Suprapubic skin (tissue), 4 donors: ENCODE measurements around the gene TCEAL9. TPM values are rescaled to one million over a fixed set of nuclear protein-coding genes. Genes with fewer than 3 reads are reported as not detected.
"Not testable (repeated sequence)": the region's sequence is repeated elsewhere in the genome, so short reads cannot be mapped to it uniquely, and the experiment has no call there.

Source experiments
- DNase-seq, 2 donors: peaks; one replicate each; pipeline ENCODE4 v3.0.0-alpha.2; 2019; ENCODE audit warnings: low spot score in 2 of 2
- H3K27ac ChIP-seq: fragments of 200-600 bp; sonication (generic); one replicate; pipeline ENCODE4 v1.5.1; 2019
- H3K27me3 ChIP-seq: fragments of 200-600 bp; sonication (generic); one replicate; pipeline ENCODE4 v1.5.1; 2019
- H3K36me3 ChIP-seq: fragments of 200-600 bp; sonication (generic); one replicate; pipeline ENCODE4 v1.5.1; 2019
- H3K4me1 ChIP-seq: fragments of 200-600 bp; sonication (generic); one replicate; pipeline ENCODE4 v1.5.1; 2019
- H3K4me3 ChIP-seq: fragments of 200-600 bp; sonication (generic); one replicate; pipeline ENCODE4 v1.5.1; 2019; ENCODE audit warnings: mild to moderate bottlenecking
- H3K9me3 ChIP-seq: fragments of 200-600 bp; sonication (generic); one replicate; pipeline ENCODE4 v1.5.1; 2019
- EP300 ChIP-seq: sonication (generic); formaldehyde crosslinking; IDR thresholded peaks from one replicate; pipeline ENCODE4 v1.6.1; 2017; ENCODE audit warnings: antibody characterized with exemption
- POLR2A ChIP-seq, 2 donors: fragments of 450-650 bp; IDR thresholded peaks; one replicate each; pipeline ENCODE4 v1.6.1; 2017; ENCODE audit warnings: antibody characterized with exemption in 2 of 2, mild to moderate bottlenecking in 2 of 2, moderate library complexity in 2 of 2
- POLR2AphosphoS5 ChIP-seq, 3 donors: sonication (generic); formaldehyde crosslinking; IDR thresholded peaks; one replicate each; pipeline ENCODE4 v1.6.1; 2017; ENCODE audit warnings: antibody characterized with exemption in 3 of 3
- WGBS: methylation state at CpG from one replicate; pipeline ENCODE4 v1.1.5; 2018; 5-methylcytosine and 5-hydroxymethylcytosine counted together
- total RNA-seq, 4 donors: library from RNA; depleted of rRNA; stranded (reverse); fragments of >200 nt; gene quantifications; one replicate each; pipeline ENCODE4 v1.1.0, GENCODE V29; 2016
- TF ChIP-seq, protein P1 (sequence below), 2 donors: fragments of 200-600 bp in 1 of 2; fragments of 450-650 bp in 1 of 2; sonication (generic) in 1 of 2; IDR thresholded peaks; one replicate each; pipeline ENCODE4 v1.5.1; 2016 to 2019; ENCODE audit warnings: antibody characterized with exemption in 2 of 2, mild to moderate bottlenecking in 1 of 2, moderate library complexity in 1 of 2

Gene TCEAL9
- total RNA-seq, 4 donors from 2014 or later: 17.4 to 28.0 (median 25.0) TPM

- no peaks in the 10 kb centered on the region for H3K4me1 ChIP-seq
- TF ChIP-seq, protein P1, sequence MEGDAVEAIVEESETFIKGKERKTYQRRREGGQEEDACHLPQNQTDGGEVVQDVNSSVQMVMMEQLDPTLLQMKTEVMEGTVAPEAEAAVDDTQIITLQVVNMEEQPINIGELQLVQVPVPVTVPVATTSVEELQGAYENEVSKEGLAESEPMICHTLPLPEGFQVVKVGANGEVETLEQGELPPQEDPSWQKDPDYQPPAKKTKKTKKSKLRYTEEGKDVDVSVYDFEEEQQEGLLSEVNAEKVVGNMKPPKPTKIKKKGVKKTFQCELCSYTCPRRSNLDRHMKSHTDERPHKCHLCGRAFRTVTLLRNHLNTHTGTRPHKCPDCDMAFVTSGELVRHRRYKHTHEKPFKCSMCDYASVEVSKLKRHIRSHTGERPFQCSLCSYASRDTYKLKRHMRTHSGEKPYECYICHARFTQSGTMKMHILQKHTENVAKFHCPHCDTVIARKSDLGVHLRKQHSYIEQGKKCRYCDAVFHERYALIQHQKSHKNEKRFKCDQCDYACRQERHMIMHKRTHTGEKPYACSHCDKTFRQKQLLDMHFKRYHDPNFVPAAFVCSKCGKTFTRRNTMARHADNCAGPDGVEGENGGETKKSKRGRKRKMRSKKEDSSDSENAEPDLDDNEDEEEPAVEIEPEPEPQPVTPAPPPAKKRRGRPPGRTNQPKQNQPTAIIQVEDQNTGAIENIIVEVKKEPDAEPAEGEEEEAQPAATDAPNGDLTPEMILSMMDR (IDR thresholded peaks at IDR 0.05): no peak
- TF ChIP-seq EP300: no peak
- TF ChIP-seq POLR2AphosphoS5 (IDR thresholded peaks at IDR 0.05): no peak
- TF ChIP-seq POLR2A (IDR thresholded peaks at IDR 0.05): no peak
- no peak for DNase-seq
- WGBS: 56% methylated on average over 29 of the region's 29 CpGs
- no peaks in the 10 kb centered on the region for H3K36me3 ChIP-seq
- no peaks in the 10 kb centered on the region for H3K27me3 ChIP-seq
- H3K9me3 ChIP-seq: no peaks in the 10 kb centered on the region
- H3K27ac ChIP-seq: no peak overlapping the region
- no peak overlapping the region for H3K4me3 ChIP-seq
These were observed 8.5 kb upstream of the TCEAL9 start for GRCh38 chrX:103347682-103348397.

- peak overlapping the region; percentile 66 for H3K4me3 ChIP-seq
These were observed 552 bp downstream of the TCEAL9 start for GRCh38 chrX:103356858-103357257.

GRCh38 chrX:103357871-103358270, 1.6 kb downstream of the TCEAL9 start:
- 81% methylated on average over 2 of the region's 2 CpGs for WGBS
- Histone ChIP-seq H3K27ac (no peak overlapping the region), H3K36me3 (no peaks in the 10 kb centered on the region), H3K9me3 (no peaks in the 10 kb centered on the region), H3K4me3 (peak overlapping the region; percentile 66), H3K4me1 (peaks cover 7% of the 10 kb centered on the region), H3K27me3 (no peaks in the 10 kb centered on the region)
- no peak for TF ChIP-seq POLR2AphosphoS5 (IDR thresholded peaks at IDR 0.05)
- no peak for DNase-seq

More at GRCh38 chrX:103356858-103357257, 552 bp downstream of the TCEAL9 start:
- Histone ChIP-seq H3K9me3 (no peaks in the 10 kb centered on the region), H3K4me1 (peaks cover 7% of the 10 kb centered on the region), H3K36me3 (no peaks in the 10 kb centered on the region), H3K27ac (peak overlapping the region; percentile 81), H3K27me3 (no peaks in the 10 kb centered on the region)
- DNase-seq: no peak
- WGBS: 21% methylated on average over 13 of the region's 13 CpGs
- no peak for TF ChIP-seq POLR2AphosphoS5 (IDR thresholded peaks at IDR 0.05)
- no peak for TF ChIP-seq POLR2A (IDR thresholded peaks at IDR 0.05)
- TF ChIP-seq, protein P1 (IDR thresholded peaks at IDR 0.05): no peak
- TF ChIP-seq EP300: no peak

- not testable (repeated sequence) for H3K27ac ChIP-seq, DNase-seq, H3K9me3 ChIP-seq, H3K4me1 ChIP-seq, H3K4me3 ChIP-seq, H3K27me3 ChIP-seq, H3K36me3 ChIP-seq
- WGBS: 89% methylated on average over 3 of the region's 3 CpGs
These were observed 3.3 kb downstream of the TCEAL9 start for GRCh38 chrX:103359605-103360004.

GRCh38 chrX:103360092-103360491, 3.8 kb downstream of the TCEAL9 start:
- no peaks in the 10 kb centered on the region for H3K9me3 ChIP-seq
- no peak overlapping the region for H3K4me3 ChIP-seq
- TF ChIP-seq EP300: no peak
- TF ChIP-seq, protein P1 (IDR thresholded peaks at IDR 0.05): no peak
- TF ChIP-seq POLR2AphosphoS5 (IDR thresholded peaks at IDR 0.05): no peak
- TF ChIP-seq POLR2A (IDR thresholded peaks at IDR 0.05): no peak
- 73% methylated on average over 2 of the region's 2 CpGs for WGBS
- no peak for DNase-seq
- H3K27me3 ChIP-seq: no peaks in the 10 kb centered on the region
- H3K36me3 ChIP-seq: no peaks in the 10 kb centered on the region
- peaks cover 7% of the 10 kb centered on the region for H3K4me1 ChIP-seq
- no peak overlapping the region for H3K27ac ChIP-seq

GRCh38 chrX:103360916-103361315, 4.6 kb downstream of the TCEAL9 start:
- TF ChIP-seq POLR2AphosphoS5 (IDR thresholded peaks at IDR 0.05) (no peak), POLR2A (IDR thresholded peaks at IDR 0.05) (no peak), EP300 (no peak)
- TF ChIP-seq, protein P1 (IDR thresholded peaks at IDR 0.05): no peak
- H3K27me3 ChIP-seq: no peaks in the 10 kb centered on the region
- no peak for DNase-seq
- 62% methylated on average over 2 of the region's 2 CpGs for whole genome bisulfite sequencing
- H3K9me3 ChIP-seq: no peaks in the 10 kb centered on the region
- H3K4me3 ChIP-seq: no peak overlapping the region
- H3K27ac ChIP-seq: no peak overlapping the region
- H3K36me3 ChIP-seq: no peaks in the 10 kb centered on the region
- peaks cover 7% of the 10 kb centered on the region for H3K4me1 ChIP-seq
